Astrocyte (in vitro differentiated cells and primary cell): Measurements from ENCODE around the gene SULT1A2. TPM values are rescaled to one million over a fixed set of nuclear protein-coding genes. Genes with fewer than 3 reads are reported as not detected.
A peak's percentile ranks its signal among the peaks of the same experiment; 100 is the strongest.

ENCODE experiments used
- DNase-seq: peaks from one replicate; pipeline ENCODE4 v3.0.0-alpha.2; 2010; ENCODE audit warnings: low read depth
- FAIRE-seq: peaks from 2 replicates; lab custom pipeline; 2011; peaks lifted over from hg19 to GRCh38; lab: Jason Lieb, UNC
- H2AFZ ChIP-seq: 2 replicates; pipeline ENCODE4 v1.6.0; 2012; ENCODE audit warnings: low read depth, low read length, inconsistent platforms
- H3K27ac ChIP-seq: 2 replicates; pipeline ENCODE4 v1.5.1; 2011; ENCODE audit warnings: low read depth, low read length, inconsistent platforms
- H3K27me3 ChIP-seq: 2 replicates; pipeline ENCODE4 v1.6.0; 2011; ENCODE audit warnings: low read length, inconsistent platforms; ENCODE audit not compliant: insufficient read depth
- H3K36me3 ChIP-seq: 2 replicates; pipeline ENCODE4 v1.5.1; 2011; ENCODE audit warnings: low read length, inconsistent platforms; ENCODE audit not compliant: insufficient read depth
- H3K4me1 ChIP-seq: 2 replicates; pipeline ENCODE4 v1.5.1; 2011; ENCODE audit warnings: low read length, inconsistent platforms; ENCODE audit not compliant: insufficient read depth
- H3K4me2 ChIP-seq: 2 replicates; pipeline ENCODE4 v1.6.0; 2012; ENCODE audit warnings: low read length, inconsistent platforms
- H3K4me3 ChIP-seq: 2 replicates; pipeline ENCODE4 v1.5.1; 2011; ENCODE audit warnings: low read depth, mild to moderate bottlenecking, low read length, inconsistent platforms; ENCODE audit not compliant: insufficient read depth
- H3K79me2 ChIP-seq: 2 replicates; pipeline ENCODE4 v1.6.0; 2012; ENCODE audit warnings: mild to moderate bottlenecking, low read length, inconsistent platforms; ENCODE audit not compliant: insufficient read depth
- H3K9ac ChIP-seq: 2 replicates; pipeline ENCODE4 v1.6.0; 2012; ENCODE audit warnings: mild to moderate bottlenecking, low read length, inconsistent platforms
- H3K9me3 ChIP-seq: 2 replicates; pipeline ENCODE4 v1.5.1; 2012; ENCODE audit warnings: low read depth, mild to moderate bottlenecking, low read length, inconsistent platforms; ENCODE audit not compliant: insufficient read depth
- H4K20me1 ChIP-seq: 2 replicates; pipeline ENCODE4 v1.6.0; 2012; ENCODE audit warnings: low read length, inconsistent platforms; ENCODE audit not compliant: insufficient read depth
- H3K27ac Mint-ChIP-seq: one replicate; pipeline ENCODE4 v1.8.0; 2021; ENCODE audit warnings: mild to moderate bottlenecking, mixed read lengths; ENCODE audit not compliant: unreplicated experiment
- H3K27me3 Mint-ChIP-seq: one replicate; pipeline ENCODE4 v1.8.0; 2021; ENCODE audit warnings: low read depth, mixed read lengths; ENCODE audit not compliant: unreplicated experiment
- H3K36me3 Mint-ChIP-seq: one replicate; pipeline ENCODE4 v1.8.0; 2021; ENCODE audit warnings: low read depth, mixed read lengths; ENCODE audit not compliant: unreplicated experiment
- H3K4me1 Mint-ChIP-seq: one replicate; pipeline ENCODE4 v1.8.0; 2021; ENCODE audit warnings: low read depth, mixed read lengths; ENCODE audit not compliant: unreplicated experiment
- H3K4me3 Mint-ChIP-seq: one replicate; pipeline ENCODE4 v1.8.0; 2021; ENCODE audit warnings: mild to moderate bottlenecking, moderate library complexity, mixed read lengths; ENCODE audit not compliant: unreplicated experiment
- H3K9me3 Mint-ChIP-seq: one replicate; pipeline ENCODE4 v1.8.0; 2021; ENCODE audit warnings: mild to moderate bottlenecking, mixed read lengths; ENCODE audit not compliant: unreplicated experiment
- EZH2 ChIP-seq: IDR thresholded peaks from 2 replicates; pipeline ENCODE4 v1.6.1; 2012; ENCODE audit warnings: mild to moderate bottlenecking, low read length, inconsistent platforms; ENCODE audit not compliant: insufficient read depth
- total RNA-seq: library from RNA; stranded (reverse); gene quantifications from 2 replicates; pipeline ENCODE4 v1.2.1, GENCODE V29; 2021
- TF ChIP-seq, protein P1 (sequence below): IDR thresholded peaks from 2 replicates; pipeline ENCODE4 v1.5.1; 2011; ENCODE audit warnings: low read depth, mild to moderate bottlenecking, inconsistent platforms, low read length, moderate library complexity; ENCODE audit not compliant: insufficient read depth

Gene SULT1A2
- total RNA-seq, 1 donor from 2014 or later, result not detected

DNA sequence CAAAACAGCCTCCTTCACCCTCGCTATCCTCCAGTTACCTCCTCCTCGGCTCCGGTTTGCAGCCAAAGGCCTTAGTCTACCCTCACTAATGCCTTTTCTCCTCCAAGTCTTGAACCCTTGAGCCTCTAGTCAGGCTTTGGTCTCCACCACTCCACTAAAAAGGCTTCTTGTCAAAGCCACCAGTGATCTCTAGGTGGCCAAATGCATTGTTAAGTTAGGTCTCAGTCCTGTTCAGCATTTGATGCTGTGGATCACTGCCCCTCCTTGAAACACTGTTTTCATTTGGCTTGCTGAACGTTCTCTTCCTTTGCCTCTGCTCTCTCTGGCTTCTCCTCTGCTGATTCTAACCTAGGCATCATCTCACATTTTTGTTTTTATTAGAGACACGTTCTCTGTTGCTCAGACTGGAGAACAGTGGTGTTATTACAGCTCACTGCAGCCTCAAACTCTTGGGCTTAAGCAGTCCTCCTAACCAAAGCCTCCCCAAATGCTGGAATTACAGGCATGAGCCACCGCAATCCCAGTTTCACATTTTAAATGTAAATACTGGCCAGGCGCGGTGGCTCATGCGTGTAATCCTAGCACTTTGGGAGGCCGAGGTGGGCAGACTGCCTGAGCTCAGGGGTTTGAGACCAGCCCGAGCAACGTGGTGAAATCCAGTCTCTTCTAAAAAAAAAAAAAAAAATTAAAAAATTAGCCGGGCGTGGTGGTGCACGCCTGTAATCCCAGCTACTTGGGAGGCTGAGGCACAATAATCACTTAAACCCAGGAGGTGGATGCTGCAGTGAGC, 42.0 kb downstream of the SULT1A2 start:
- Histone ChIP-seq H3K27ac (no peak overlapping the region), H3K9me3 (no peaks in the 10 kb centered on the region), H3K79me2 (peaks cover 8% of the 10 kb centered on the region), H3K4me1 (peaks cover 5% of the 10 kb centered on the region), H3K4me3 (peak overlapping the region; percentile 59), H3K36me3 (no peaks in the 10 kb centered on the region), H3K9ac (peak overlapping the region; percentile 49), H4K20me1 (no peaks in the 10 kb centered on the region), H2AFZ (peak overlapping the region; percentile 57), H3K27me3 (no peaks in the 10 kb centered on the region), H3K4me2 (peak overlapping the region; percentile 96)
- H3K4me3 Mint-ChIP-seq, result peak overlapping the region; percentile 81
- H3K27ac Mint-ChIP-seq, result peak overlapping the region; percentile 58
- H3K9me3 Mint-ChIP-seq, result no peaks in the 10 kb centered on the region
- TF ChIP-seq EZH2, result no peak
- TF ChIP-seq, protein P1, sequence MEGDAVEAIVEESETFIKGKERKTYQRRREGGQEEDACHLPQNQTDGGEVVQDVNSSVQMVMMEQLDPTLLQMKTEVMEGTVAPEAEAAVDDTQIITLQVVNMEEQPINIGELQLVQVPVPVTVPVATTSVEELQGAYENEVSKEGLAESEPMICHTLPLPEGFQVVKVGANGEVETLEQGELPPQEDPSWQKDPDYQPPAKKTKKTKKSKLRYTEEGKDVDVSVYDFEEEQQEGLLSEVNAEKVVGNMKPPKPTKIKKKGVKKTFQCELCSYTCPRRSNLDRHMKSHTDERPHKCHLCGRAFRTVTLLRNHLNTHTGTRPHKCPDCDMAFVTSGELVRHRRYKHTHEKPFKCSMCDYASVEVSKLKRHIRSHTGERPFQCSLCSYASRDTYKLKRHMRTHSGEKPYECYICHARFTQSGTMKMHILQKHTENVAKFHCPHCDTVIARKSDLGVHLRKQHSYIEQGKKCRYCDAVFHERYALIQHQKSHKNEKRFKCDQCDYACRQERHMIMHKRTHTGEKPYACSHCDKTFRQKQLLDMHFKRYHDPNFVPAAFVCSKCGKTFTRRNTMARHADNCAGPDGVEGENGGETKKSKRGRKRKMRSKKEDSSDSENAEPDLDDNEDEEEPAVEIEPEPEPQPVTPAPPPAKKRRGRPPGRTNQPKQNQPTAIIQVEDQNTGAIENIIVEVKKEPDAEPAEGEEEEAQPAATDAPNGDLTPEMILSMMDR, result no peak
- no peaks in the 10 kb centered on the region for H3K27me3 Mint-ChIP-seq
- H3K36me3 Mint-ChIP-seq, result peaks cover 8% of the 10 kb centered on the region
- FAIRE-seq, result no peak
- DNase-seq, result no peak
- H3K4me1 Mint-ChIP-seq, result no peaks in the 10 kb centered on the region

DNA sequence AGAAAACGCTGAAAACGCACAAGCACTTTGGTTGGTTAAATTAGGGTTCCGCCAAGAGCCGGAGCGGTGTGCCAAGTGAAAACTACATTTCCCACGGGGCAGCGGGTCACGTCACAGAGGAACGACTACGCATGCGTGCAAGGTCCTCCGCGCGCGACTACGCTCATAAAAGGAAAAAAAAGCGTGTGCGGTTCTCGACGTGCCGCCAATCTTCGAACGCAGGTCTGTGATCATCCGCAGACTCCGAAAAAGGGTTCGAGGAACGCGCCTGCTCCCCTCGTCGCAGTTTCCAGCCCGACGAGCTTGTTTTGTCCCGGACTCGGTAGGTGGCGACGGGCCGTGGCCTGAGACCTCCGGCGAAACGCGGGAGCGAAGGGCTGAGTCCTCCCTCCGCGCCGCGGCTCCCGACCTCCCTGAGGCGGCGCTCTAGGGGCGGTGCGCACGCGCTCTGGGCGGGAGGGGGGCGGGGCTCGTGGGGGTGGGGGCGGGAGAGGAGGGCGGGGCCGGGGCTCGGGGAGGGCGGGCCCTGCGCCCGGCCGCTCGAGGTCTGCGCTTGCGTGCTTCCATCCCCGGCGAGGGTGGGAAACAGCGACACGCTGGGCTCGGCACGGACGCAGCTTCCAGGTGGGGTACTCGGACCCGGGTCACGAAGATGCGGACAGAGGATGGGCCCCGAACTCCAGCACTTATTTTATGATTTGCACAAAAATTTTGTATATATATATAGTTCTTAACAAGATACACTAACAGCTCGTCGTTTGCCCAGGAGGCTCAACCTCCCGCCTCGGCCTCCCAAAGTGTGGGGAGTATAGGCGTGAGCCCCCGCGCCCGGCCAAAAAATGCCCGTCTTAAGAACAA, 42.8 kb downstream of the SULT1A2 start, which contains the start of gene SGF29:
Gene SGF29, plus strand, starts transcription at position 145 of the 858 bp plus-strand sequence. CDS start 27,150 bp downstream, outside the sequence.
- Histone ChIP-seq H3K9me3 (no peaks in the 10 kb centered on the region), H3K27me3 (no peaks in the 10 kb centered on the region), H4K20me1 (no peaks in the 10 kb centered on the region), H3K27ac (peak within 1 kb of the TSS; percentile 97), H3K4me3 (peak within 1 kb of the TSS; percentile 90), H3K4me2 (peak within 1 kb of the TSS; percentile 96), H3K79me2 (peaks cover 8% of the 10 kb centered on the region), H3K4me1 (peaks cover 5% of the 10 kb centered on the region), H2AFZ (peak within 1 kb of the TSS; percentile 100), H3K9ac (peak within 1 kb of the TSS; percentile 96), H3K36me3 (no peaks in the 10 kb centered on the region)
- no peaks in the 10 kb centered on the region for H3K27me3 Mint-ChIP-seq
- TF ChIP-seq EZH2, result no peak
- TF ChIP-seq, protein P1, result no peak
- peak; percentile 75 for DNase-seq
- FAIRE-seq, result no peak
- peaks cover 5% of the 10 kb centered on the region for H3K36me3 Mint-ChIP-seq
- no peaks in the 10 kb centered on the region for H3K9me3 Mint-ChIP-seq
- peak within 1 kb of the TSS; percentile 85 for H3K27ac Mint-ChIP-seq
- H3K4me3 Mint-ChIP-seq, result peak within 1 kb of the TSS; percentile 87
- no peaks in the 10 kb centered on the region for H3K4me1 Mint-ChIP-seq
